ENCODE results near the gene LAMTOR5.
A peak's percentile ranks its signal among the peaks of the same experiment; 100 is the strongest.
"Not testable (repeated sequence)": the region's sequence is repeated elsewhere in the genome, so short reads cannot be mapped to it uniquely, and the experiment has no call there.

Gene LAMTOR5

DNA sequence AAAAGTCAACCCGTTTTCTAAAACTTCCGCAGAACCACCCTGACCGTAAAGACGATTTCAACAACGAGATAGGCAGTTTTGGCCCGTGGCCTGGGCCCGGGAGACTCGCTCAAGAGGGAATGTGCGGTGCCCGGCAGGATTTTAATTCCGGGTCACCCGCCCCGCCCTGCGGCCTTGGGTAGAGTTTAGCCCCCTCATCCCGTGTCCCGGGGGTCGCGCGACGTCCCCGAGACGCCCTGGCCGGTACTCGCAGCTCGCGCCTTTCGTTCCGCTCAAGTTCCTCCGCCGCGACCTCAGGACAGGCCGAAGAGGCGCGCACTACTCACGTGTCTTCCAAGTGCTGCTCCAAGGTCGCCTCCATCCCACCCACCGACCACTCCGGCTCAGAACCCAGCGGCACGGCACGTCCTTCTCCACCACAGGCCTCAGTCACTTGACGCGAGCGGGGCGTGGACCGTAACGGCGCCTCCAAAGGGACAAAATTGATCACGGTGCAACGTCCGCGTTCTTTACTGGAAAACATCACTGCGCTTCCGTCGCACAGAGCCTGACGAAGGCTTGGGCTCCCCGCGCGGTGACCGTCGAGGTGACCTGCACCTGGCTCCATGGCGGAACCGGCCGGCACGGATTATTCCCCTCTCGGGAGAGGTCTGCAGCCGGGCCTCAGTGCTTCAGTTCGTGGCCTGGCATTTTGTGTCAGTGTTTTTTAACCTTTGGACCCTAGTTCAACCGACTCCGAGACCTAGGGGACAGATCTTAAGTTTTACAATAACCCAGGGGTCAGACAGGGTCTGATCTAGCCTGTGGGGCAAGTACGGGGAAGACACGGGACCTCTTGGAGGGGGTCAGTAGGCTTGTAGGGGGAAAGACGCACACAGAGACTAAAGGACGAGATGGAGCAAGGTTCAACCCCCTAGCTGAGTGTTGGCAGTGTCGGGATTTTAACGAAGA lies at the start of gene LAMTOR5:
TSS of gene LAMTOR5 (minus strand) at position 435 of the 951 bp plus-strand sequence. CDS start at position 361, 74 bp downstream.
- Mint-ChIP-seq H3K9me3 (ENCODE audit: low read depth) (no peaks in the 10 kb centered on the region), H3K4me3 (peak within 1 kb of the TSS; percentile 100), H3K4me1 (ENCODE audit: low read depth) (peaks cover 27% of the 10 kb centered on the region), H3K27ac (peak within 1 kb of the TSS; percentile 100), H3K27me3 (no peaks in the 10 kb centered on the region), H3K36me3 (no peaks in the 10 kb centered on the region)

GRCh38 chr1:110457206-110457605 lies 49.7 kb upstream of the LAMTOR5 start:
- Mint-ChIP-seq H3K4me1 (ENCODE audit: low read depth) (no peaks in the 10 kb centered on the region), H3K9me3 (ENCODE audit: low read depth) (no peaks in the 10 kb centered on the region), H3K36me3 (no peaks in the 10 kb centered on the region), H3K27me3 (peaks cover 2% of the 10 kb centered on the region), H3K27ac (no peak overlapping the region), H3K4me3 (no peak overlapping the region)

- H3K27ac Mint-ChIP-seq: no peak overlapping the region
- H3K4me3 Mint-ChIP-seq: no peak overlapping the region
- no peaks in the 10 kb centered on the region for H3K9me3 Mint-ChIP-seq (ENCODE audit: low read depth)
- H3K36me3 Mint-ChIP-seq: no peaks in the 10 kb centered on the region
- no peaks in the 10 kb centered on the region for H3K4me1 Mint-ChIP-seq (ENCODE audit: low read depth)
- H3K27me3 Mint-ChIP-seq: peaks cover 6% of the 10 kb centered on the region
Observed at GRCh38 chr1:110455151-110455550, 47.7 kb upstream of the LAMTOR5 start.

DNA sequence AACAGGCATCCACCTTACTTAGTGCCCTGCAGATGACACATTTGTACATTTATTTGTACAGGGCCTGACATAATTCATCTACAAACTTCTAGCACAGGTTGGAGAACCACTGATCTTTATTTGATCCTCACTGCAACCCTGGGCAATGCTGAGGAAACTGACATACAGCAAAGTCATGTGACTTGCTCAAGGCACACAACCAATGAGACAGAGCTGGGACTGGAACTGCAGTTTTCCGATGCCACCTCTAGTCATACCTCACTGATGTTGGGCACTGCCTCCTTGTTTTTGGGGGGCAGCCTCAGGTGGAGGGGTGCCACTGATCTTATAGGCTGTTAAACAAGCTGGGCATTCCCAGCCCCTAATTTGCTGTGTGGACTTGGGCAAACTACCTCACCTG lies 46.8 kb upstream of the LAMTOR5 start:
- peaks cover 6% of the 10 kb centered on the region for H3K27me3 Mint-ChIP-seq
- H3K4me1 Mint-ChIP-seq (ENCODE audit: low read depth): no peaks in the 10 kb centered on the region
- no peak overlapping the region for H3K4me3 Mint-ChIP-seq
- H3K27ac Mint-ChIP-seq: no peak overlapping the region
- H3K9me3 Mint-ChIP-seq (ENCODE audit: low read depth): no peaks in the 10 kb centered on the region
- H3K36me3 Mint-ChIP-seq: no peaks in the 10 kb centered on the region

- Mint-ChIP-seq H3K27ac (no peak overlapping the region), H3K36me3 (no peaks in the 10 kb centered on the region), H3K9me3 (ENCODE audit: low read depth) (no peaks in the 10 kb centered on the region), H3K4me3 (no peak overlapping the region), H3K4me1 (ENCODE audit: low read depth) (no peaks in the 10 kb centered on the region), H3K27me3 (peaks cover 6% of the 10 kb centered on the region)
Observed at GRCh38 chr1:110453829-110454228, 46.3 kb upstream of the LAMTOR5 start.

GRCh38 chr1:110452330-110452729 lies 44.8 kb upstream of the LAMTOR5 start:
- Mint-ChIP-seq H3K36me3 (no peaks in the 10 kb centered on the region), H3K27me3 (peaks cover 6% of the 10 kb centered on the region), H3K4me1 (ENCODE audit: low read depth) (no peaks in the 10 kb centered on the region)

GRCh38 chr1:110450929-110451328 lies 43.4 kb upstream of the LAMTOR5 start, which contains the start of gene PROK1:
PROK1 (plus strand) TSS chr1:110451149; CDS start chr1:110451217, 68 bp downstream.
- no peak within 1 kb of the TSS for H3K27ac Mint-ChIP-seq
- no peaks in the 10 kb centered on the region for H3K9me3 Mint-ChIP-seq (ENCODE audit: low read depth)
- H3K4me1 Mint-ChIP-seq (ENCODE audit: low read depth): no peaks in the 10 kb centered on the region
- peaks cover 6% of the 10 kb centered on the region for H3K27me3 Mint-ChIP-seq
- no peaks in the 10 kb centered on the region for H3K36me3 Mint-ChIP-seq
- no peak within 1 kb of the TSS for H3K4me3 Mint-ChIP-seq

More at GRCh38 chr1:110452330-110452729, 44.8 kb upstream of the LAMTOR5 start:
- Mint-ChIP-seq H3K27ac (no peak overlapping the region), H3K9me3 (ENCODE audit: low read depth) (no peaks in the 10 kb centered on the region), H3K4me3 (no peak overlapping the region)

DNA sequence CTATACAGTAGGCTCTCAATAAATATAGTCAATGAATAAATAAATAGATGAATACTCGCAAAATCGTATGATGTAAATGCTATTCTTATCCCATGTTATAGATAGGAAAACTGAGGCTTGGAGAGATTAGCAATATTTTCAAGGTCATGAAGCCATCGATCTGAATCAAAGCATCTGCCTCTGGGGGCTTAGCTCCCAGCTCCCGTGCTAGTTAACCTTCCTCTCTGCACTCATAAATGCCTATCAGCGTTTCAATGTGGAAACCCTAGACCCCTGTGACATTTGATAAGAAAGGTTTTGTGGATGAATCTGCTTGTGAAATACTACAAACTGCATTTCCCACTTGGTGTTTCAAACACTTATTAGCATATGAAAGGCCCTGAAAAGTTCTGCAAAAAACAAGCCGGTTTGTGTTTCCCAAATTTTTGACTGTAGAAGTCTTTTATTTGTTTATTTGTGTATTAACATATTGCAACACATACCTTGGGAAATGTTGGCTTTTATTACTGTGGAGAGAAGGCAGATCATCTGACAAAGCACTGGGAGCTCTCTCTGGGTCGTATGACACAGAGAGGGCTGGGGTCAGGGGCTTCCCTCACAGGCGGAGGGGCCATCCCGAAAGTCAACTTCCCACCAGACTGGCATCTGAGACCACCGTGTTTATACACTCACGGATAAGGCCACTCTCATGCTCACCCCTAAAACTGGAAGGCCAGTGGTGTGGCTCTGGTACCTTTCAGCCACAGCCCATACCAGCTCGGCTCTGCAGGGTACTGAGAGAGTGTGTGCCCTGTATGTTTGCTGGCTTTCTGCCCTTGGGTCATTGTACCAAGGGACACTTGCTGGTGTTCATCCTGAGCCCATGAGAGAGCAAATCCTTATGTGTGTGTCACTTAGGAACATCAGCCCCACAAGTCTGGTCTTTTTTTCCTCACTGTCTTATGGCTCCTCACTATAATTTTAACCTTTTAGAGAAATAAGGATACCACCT lies 42.5 kb upstream of the LAMTOR5 start:
- H3K27ac Mint-ChIP-seq: no peak overlapping the region

DNA sequence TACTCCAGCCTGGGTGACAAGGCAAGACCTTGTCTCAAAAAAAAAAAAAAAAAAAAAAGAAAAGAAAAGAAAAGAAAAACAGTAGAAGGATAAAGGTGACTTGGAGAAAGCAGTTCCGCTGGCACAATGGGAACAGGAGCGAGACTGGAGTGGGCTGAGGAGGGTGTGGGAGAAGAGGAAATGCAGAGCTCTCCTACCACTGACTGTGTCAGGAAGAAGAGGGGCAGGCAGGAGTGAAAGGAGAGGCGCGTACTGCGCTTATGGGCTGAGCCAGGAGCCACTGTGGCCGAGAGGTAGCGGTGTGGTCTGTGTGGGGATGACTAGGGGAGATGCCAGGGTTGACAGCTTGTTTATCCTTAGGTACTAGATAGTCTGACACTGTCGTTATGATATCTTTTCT lies 37.1 kb upstream of the LAMTOR5 start:
- H3K4me1 Mint-ChIP-seq (ENCODE audit: low read depth): no peaks in the 10 kb centered on the region
- H3K27me3 Mint-ChIP-seq: no peaks in the 10 kb centered on the region
- no peaks in the 10 kb centered on the region for H3K36me3 Mint-ChIP-seq

More for the DNA sequence above, 42.5 kb upstream of the LAMTOR5 start:
- peaks cover 6% of the 10 kb centered on the region for H3K27me3 Mint-ChIP-seq
- no peaks in the 10 kb centered on the region for H3K4me1 Mint-ChIP-seq (ENCODE audit: low read depth)
- no peak overlapping the region for H3K4me3 Mint-ChIP-seq
- no peaks in the 10 kb centered on the region for H3K36me3 Mint-ChIP-seq
- no peaks in the 10 kb centered on the region for H3K9me3 Mint-ChIP-seq (ENCODE audit: low read depth)

DNA sequence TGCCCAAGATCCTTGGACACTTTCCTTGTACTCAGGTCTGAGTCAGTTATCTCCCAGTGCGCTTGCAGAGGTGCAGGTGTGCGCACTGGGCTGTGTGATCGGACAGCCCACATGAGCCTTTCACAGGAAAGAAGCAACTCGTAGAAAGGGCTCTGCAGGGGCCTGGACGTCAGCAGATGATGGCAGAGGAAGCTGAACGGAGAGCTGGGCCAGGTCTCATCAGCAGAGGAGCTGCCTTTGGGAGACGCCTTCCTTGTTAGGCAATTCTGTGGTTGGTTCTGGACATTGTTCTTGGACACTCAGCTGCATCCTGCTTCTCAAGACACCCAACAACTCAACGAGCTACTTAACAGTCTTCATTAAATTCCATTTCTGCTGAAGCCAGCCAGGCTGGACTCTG lies 36.0 kb upstream of the LAMTOR5 start:
- Mint-ChIP-seq H3K27me3 (no peaks in the 10 kb centered on the region), H3K4me3 (no peak overlapping the region)

More for the DNA sequence above, 37.1 kb upstream of the LAMTOR5 start:
- Mint-ChIP-seq H3K9me3 (ENCODE audit: low read depth) (no peaks in the 10 kb centered on the region), H3K4me3 (no peak overlapping the region), H3K27ac (no peak overlapping the region)

GRCh38 chr1:110441888-110442287 lies 34.4 kb upstream of the LAMTOR5 start:
- Mint-ChIP-seq H3K9me3 (ENCODE audit: low read depth) (no peaks in the 10 kb centered on the region), H3K4me1 (ENCODE audit: low read depth) (no peaks in the 10 kb centered on the region), H3K27ac (no peak overlapping the region), H3K4me3 (no peak overlapping the region), H3K27me3 (no peaks in the 10 kb centered on the region), H3K36me3 (no peaks in the 10 kb centered on the region)

More for the DNA sequence above, 36.0 kb upstream of the LAMTOR5 start:
- H3K9me3 Mint-ChIP-seq (ENCODE audit: low read depth): no peaks in the 10 kb centered on the region
- no peaks in the 10 kb centered on the region for H3K4me1 Mint-ChIP-seq (ENCODE audit: low read depth)
- H3K27ac Mint-ChIP-seq: no peak overlapping the region
- no peaks in the 10 kb centered on the region for H3K36me3 Mint-ChIP-seq

DNA sequence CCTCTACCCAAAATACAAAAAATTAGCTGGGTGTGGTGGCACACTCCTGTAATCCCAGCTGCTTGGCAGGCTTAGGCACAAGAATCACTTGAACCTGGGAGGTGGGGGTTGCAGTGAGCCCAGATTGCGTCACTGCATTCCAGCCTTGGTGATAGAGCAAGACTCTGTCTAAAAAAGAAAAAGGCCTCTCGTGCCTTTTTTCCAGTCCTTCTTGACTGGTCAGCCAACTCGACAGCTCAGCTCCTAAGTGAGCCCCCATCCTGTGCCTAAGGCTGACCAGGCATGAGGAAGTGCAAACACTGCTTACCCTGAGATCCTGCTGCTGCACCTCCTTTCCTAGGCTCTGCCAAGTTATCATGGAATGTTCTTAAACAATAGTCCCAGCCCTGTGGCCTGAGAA lies 33.4 kb upstream of the LAMTOR5 start:
- H3K9me3 Mint-ChIP-seq (ENCODE audit: low read depth): no peaks in the 10 kb centered on the region
- no peaks in the 10 kb centered on the region for H3K27me3 Mint-ChIP-seq
- no peak overlapping the region for H3K27ac Mint-ChIP-seq
- no peak overlapping the region for H3K4me3 Mint-ChIP-seq
- no peaks in the 10 kb centered on the region for H3K36me3 Mint-ChIP-seq
- no peaks in the 10 kb centered on the region for H3K4me1 Mint-ChIP-seq (ENCODE audit: low read depth)

- H3K9me3 Mint-ChIP-seq (ENCODE audit: low read depth); H3K36me3 Mint-ChIP-seq; H3K27me3 Mint-ChIP-seq; H3K27ac Mint-ChIP-seq; H3K4me1 Mint-ChIP-seq (ENCODE audit: low read depth); H3K4me3 Mint-ChIP-seq: not testable (repeated sequence)
Observed at GRCh38 chr1:110439873-110440272, 32.4 kb upstream of the LAMTOR5 start.

GRCh38 chr1:110438893-110439292 lies 31.4 kb upstream of the LAMTOR5 start:
- H3K4me1 Mint-ChIP-seq (ENCODE audit: low read depth): no peaks in the 10 kb centered on the region
- no peak overlapping the region for H3K4me3 Mint-ChIP-seq
- no peaks in the 10 kb centered on the region for H3K27me3 Mint-ChIP-seq
- H3K36me3 Mint-ChIP-seq: no peaks in the 10 kb centered on the region
- no peak overlapping the region for H3K27ac Mint-ChIP-seq
- H3K9me3 Mint-ChIP-seq (ENCODE audit: low read depth): no peaks in the 10 kb centered on the region
